WTC11 (cell line): ENCODE data around the gene GRK3. TPM values are rescaled to one million over a fixed set of nuclear protein-coding genes. Genes with fewer than 3 reads are reported as not detected.

Source experiments
- ATAC-seq: fragments of 200-7000 bp; cut with Tn5 transposase; 2 replicates; pipeline ENCODE4 v1.10.0; 2021; ENCODE audit warnings: mild to moderate bottlenecking, moderate library complexity
- CTCF ChIA-PET: fragments of 300-600 bp; sonication (Branson Sonifier 250); formaldehyde crosslinking; loops from one replicate; lab custom pipeline; 2021; ENCODE audit warnings: antibody characterized with exemption; lab: Charles Lee
- POLR2A ChIA-PET: fragments of 350-600 bp; sonication (Branson Sonifier 250); formaldehyde crosslinking; loops from one replicate; lab custom pipeline; 2021; ENCODE audit warnings: antibody characterized with exemption; lab: Charles Lee
- DNase-seq: peaks from one replicate; pipeline ENCODE4 v3.0.0; 2021; ENCODE audit warnings: low spot score
- H3K27ac Mint-ChIP-seq: 2 replicates; pipeline ENCODE4 v1.8.0; 2021; ENCODE audit warnings: mixed read lengths
- H3K27me3 Mint-ChIP-seq: 2 replicates; pipeline ENCODE4 v1.8.0; 2021; ENCODE audit warnings: low read depth, mild to moderate bottlenecking, moderate library complexity, mixed read lengths
- H3K36me3 Mint-ChIP-seq: 2 replicates; pipeline ENCODE4 v1.8.0; 2021; ENCODE audit warnings: mixed read lengths
- H3K4me1 Mint-ChIP-seq: 2 replicates; pipeline ENCODE4 v1.8.0; 2022; ENCODE audit warnings: mixed read lengths
- H3K4me3 Mint-ChIP-seq: 2 replicates; pipeline ENCODE4 v1.8.0; 2021; ENCODE audit warnings: mild to moderate bottlenecking, moderate library complexity, mixed read lengths
- H3K9me3 Mint-ChIP-seq: 2 replicates; pipeline ENCODE4 v1.8.0; 2021; ENCODE audit warnings: mixed read lengths
- ETV6 ChIP-seq: sonication (generic); formaldehyde crosslinking; IDR thresholded peaks from 2 replicates; pipeline ENCODE4 v1.8.1; 2022; ENCODE audit warnings: mild to moderate bottlenecking, missing genetic modification reagents
- JAZF1 ChIP-seq: fragments of 250-450 bp; sonication (Bioruptor Pico); IDR thresholded peaks from 2 replicates; pipeline ENCODE4 v1.9.0; 2021; ENCODE audit warnings: moderate library complexity, mild to moderate bottlenecking, inconsistent platforms
- MXD4 ChIP-seq: fragments of 250-450 bp; sonication (Bioruptor Pico); IDR thresholded peaks from 2 replicates; pipeline ENCODE4 v1.8.0; 2021; ENCODE audit warnings: mild to moderate bottlenecking, moderate library complexity, borderline replicate concordance
- MYBL2 ChIP-seq: sonication (generic); formaldehyde crosslinking; IDR thresholded peaks from 2 replicates; pipeline ENCODE4 v1.8.1; 2023; ENCODE audit warnings: mild to moderate bottlenecking, moderate library complexity, missing genetic modification reagents
- NR1H2 ChIP-seq: sonication (generic); formaldehyde crosslinking; IDR thresholded peaks from 2 replicates; pipeline ENCODE4 v1.9.0; 2021; ENCODE audit warnings: mild to moderate bottlenecking, moderate library complexity, missing genetic modification reagents
- OVOL2 ChIP-seq: fragments of 250-450 bp; sonication (Bioruptor Pico); IDR thresholded peaks from 2 replicates; pipeline ENCODE4 v1.9.0; 2021; ENCODE audit warnings: mild to moderate bottlenecking, borderline replicate concordance
- SMAD3 ChIP-seq: sonication (generic); formaldehyde crosslinking; IDR thresholded peaks from 2 replicates; pipeline ENCODE4 v1.8.0; 2022; ENCODE audit warnings: missing genetic modification reagents, mild to moderate bottlenecking, borderline replicate concordance
- SP1 ChIP-seq: sonication (generic); formaldehyde crosslinking; conservative IDR thresholded peaks from 2 replicates; pipeline ENCODE4 v1.8.1; 2022; ENCODE audit warnings: missing genetic modification reagents
- TEAD4 ChIP-seq: sonication (generic); formaldehyde crosslinking; IDR thresholded peaks from 2 replicates; pipeline ENCODE4 v1.8.0; 2022; ENCODE audit warnings: mild to moderate bottlenecking, missing genetic modification reagents
- ZNF423 ChIP-seq: fragments of 250-450 bp; sonication (Bioruptor Pico); IDR thresholded peaks from 2 replicates; pipeline ENCODE4 v2.1.2; 2022; ENCODE audit warnings: mild to moderate bottlenecking, moderate library complexity
- total RNA-seq: library from RNA; stranded (reverse); gene quantifications from 3 replicates; pipeline ENCODE4 v1.2.3, GENCODE V29; 2021
- TF ChIP-seq, protein P1 (sequence below): sonication (generic); formaldehyde crosslinking; IDR thresholded peaks from 2 replicates; pipeline ENCODE4 v1.8.0; 2023; ENCODE audit warnings: missing genetic modification reagents, mild to moderate bottlenecking, borderline replicate concordance
- TF ChIP-seq, protein P2 (sequence below): sonication (generic); formaldehyde crosslinking; IDR thresholded peaks from 2 replicates; pipeline ENCODE4 v1.8.1; 2023; ENCODE audit warnings: mild to moderate bottlenecking, missing genetic modification reagents, borderline replicate concordance
- TF ChIP-seq, protein P3 (sequence below): sonication (generic); formaldehyde crosslinking; IDR thresholded peaks from 2 replicates; pipeline ENCODE4 v1.8.0; 2022; ENCODE audit warnings: mild to moderate bottlenecking, missing genetic modification reagents
- TF ChIP-seq, protein P4 (sequence below): sonication (generic); formaldehyde crosslinking; IDR thresholded peaks from 2 replicates; pipeline ENCODE4 v1.8.1; 2022; ENCODE audit warnings: low read depth, missing genetic modification reagents, borderline replicate concordance
- TF ChIP-seq, protein P5 (sequence below): sonication (generic); formaldehyde crosslinking; IDR thresholded peaks from 2 replicates; pipeline ENCODE4 v1.8.1; 2023; ENCODE audit warnings: mild to moderate bottlenecking, missing genetic modification reagents
- TF ChIP-seq, protein P6 (sequence below): fragments of 250-450 bp; sonication (Bioruptor Pico); conservative IDR thresholded peaks from 2 replicates; pipeline ENCODE4 v1.9.0; 2021; ENCODE audit warnings: mild to moderate bottlenecking

The GRK3 gene
- total RNA-seq, 1 experiment from 2014 or later: 27.1 TPM

DNA sequence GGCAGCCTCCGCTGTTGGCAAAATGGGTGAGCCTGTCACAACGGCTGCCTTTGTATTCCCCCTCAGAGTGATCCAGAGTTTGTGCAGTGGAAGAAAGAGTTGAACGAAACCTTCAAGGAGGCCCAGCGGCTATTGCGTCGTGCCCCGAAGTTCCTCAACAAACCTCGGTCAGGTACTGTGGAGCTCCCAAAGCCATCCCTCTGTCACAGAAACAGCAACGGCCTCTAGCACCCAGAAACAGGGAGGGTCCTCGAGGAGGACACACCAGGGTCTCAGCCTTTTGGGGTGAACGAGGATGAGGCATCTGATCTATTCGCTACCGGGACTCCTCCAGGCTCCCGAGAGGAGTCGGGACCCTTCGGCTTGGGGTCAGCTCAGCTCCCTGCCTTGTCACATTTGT is 157.7 kb downstream of the GRK3 start (continued):
- TF ChIP-seq, protein P1, sequence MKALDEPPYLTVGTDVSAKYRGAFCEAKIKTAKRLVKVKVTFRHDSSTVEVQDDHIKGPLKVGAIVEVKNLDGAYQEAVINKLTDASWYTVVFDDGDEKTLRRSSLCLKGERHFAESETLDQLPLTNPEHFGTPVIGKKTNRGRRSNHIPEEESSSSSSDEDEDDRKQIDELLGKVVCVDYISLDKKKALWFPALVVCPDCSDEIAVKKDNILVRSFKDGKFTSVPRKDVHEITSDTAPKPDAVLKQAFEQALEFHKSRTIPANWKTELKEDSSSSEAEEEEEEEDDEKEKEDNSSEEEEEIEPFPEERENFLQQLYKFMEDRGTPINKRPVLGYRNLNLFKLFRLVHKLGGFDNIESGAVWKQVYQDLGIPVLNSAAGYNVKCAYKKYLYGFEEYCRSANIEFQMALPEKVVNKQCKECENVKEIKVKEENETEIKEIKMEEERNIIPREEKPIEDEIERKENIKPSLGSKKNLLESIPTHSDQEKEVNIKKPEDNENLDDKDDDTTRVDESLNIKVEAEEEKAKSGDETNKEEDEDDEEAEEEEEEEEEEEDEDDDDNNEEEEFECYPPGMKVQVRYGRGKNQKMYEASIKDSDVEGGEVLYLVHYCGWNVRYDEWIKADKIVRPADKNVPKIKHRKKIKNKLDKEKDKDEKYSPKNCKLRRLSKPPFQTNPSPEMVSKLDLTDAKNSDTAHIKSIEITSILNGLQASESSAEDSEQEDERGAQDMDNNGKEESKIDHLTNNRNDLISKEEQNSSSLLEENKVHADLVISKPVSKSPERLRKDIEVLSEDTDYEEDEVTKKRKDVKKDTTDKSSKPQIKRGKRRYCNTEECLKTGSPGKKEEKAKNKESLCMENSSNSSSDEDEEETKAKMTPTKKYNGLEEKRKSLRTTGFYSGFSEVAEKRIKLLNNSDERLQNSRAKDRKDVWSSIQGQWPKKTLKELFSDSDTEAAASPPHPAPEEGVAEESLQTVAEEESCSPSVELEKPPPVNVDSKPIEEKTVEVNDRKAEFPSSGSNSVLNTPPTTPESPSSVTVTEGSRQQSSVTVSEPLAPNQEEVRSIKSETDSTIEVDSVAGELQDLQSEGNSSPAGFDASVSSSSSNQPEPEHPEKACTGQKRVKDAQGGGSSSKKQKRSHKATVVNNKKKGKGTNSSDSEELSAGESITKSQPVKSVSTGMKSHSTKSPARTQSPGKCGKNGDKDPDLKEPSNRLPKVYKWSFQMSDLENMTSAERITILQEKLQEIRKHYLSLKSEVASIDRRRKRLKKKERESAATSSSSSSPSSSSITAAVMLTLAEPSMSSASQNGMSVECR: no peak
- TF ChIP-seq OVOL2 (CRISPR knock-in tag) (no peak), ETV6 (CRISPR knock-in tag) (no peak)
- TF ChIP-seq, protein P2, sequence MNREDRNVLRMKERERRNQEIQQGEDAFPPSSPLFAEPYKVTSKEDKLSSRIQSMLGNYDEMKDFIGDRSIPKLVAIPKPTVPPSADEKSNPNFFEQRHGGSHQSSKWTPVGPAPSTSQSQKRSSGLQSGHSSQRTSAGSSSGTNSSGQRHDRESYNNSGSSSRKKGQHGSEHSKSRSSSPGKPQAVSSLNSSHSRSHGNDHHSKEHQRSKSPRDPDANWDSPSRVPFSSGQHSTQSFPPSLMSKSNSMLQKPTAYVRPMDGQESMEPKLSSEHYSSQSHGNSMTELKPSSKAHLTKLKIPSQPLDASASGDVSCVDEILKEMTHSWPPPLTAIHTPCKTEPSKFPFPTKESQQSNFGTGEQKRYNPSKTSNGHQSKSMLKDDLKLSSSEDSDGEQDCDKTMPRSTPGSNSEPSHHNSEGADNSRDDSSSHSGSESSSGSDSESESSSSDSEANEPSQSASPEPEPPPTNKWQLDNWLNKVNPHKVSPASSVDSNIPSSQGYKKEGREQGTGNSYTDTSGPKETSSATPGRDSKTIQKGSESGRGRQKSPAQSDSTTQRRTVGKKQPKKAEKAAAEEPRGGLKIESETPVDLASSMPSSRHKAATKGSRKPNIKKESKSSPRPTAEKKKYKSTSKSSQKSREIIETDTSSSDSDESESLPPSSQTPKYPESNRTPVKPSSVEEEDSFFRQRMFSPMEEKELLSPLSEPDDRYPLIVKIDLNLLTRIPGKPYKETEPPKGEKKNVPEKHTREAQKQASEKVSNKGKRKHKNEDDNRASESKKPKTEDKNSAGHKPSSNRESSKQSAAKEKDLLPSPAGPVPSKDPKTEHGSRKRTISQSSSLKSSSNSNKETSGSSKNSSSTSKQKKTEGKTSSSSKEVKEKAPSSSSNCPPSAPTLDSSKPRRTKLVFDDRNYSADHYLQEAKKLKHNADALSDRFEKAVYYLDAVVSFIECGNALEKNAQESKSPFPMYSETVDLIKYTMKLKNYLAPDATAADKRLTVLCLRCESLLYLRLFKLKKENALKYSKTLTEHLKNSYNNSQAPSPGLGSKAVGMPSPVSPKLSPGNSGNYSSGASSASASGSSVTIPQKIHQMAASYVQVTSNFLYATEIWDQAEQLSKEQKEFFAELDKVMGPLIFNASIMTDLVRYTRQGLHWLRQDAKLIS (CRISPR knock-in tag): no peak
- TF ChIP-seq, all 79 proteins: peak for 0

DNA sequence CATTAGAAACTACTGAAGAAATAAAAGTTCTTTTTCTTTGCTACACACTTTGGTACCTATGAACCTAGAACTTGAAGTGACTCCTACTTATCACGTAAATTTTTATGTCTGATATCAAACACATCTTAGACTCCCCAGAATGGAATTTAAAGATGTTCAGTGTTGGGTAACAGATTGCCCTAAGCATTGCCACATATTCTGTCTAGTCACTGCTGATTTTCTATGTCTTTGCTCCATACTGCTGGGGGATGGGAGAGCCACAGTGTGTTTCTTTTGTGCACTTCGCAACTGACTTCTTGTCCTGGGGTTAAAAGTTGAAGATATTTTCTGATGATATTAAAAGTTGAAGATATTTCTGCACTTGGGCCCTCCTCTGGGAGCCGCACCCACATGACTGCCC is 158.2 kb downstream of the GRK3 start:
- ChIA-PET POLR2A (no interaction called here), CTCF (no interaction called here)
- ATAC-seq (no peak), DNase-seq (no peak)
- Mint-ChIP-seq H3K4me1 (peaks cover 13% of the 10 kb centered on the region), H3K9me3 (no peaks in the 10 kb centered on the region), H3K27me3 (no peaks in the 10 kb centered on the region), H3K4me3 (no peak overlapping the region), H3K36me3 (no peaks in the 10 kb centered on the region; the same call in 1 of the 2 replicates), H3K27ac (no peak overlapping the region)
- TF ChIP-seq, protein P3, sequence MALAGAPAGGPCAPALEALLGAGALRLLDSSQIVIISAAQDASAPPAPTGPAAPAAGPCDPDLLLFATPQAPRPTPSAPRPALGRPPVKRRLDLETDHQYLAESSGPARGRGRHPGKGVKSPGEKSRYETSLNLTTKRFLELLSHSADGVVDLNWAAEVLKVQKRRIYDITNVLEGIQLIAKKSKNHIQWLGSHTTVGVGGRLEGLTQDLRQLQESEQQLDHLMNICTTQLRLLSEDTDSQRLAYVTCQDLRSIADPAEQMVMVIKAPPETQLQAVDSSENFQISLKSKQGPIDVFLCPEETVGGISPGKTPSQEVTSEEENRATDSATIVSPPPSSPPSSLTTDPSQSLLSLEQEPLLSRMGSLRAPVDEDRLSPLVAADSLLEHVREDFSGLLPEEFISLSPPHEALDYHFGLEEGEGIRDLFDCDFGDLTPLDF (CRISPR knock-in tag): no peak
- TF ChIP-seq ZNF423: no peak
- TF ChIP-seq, protein P4, sequence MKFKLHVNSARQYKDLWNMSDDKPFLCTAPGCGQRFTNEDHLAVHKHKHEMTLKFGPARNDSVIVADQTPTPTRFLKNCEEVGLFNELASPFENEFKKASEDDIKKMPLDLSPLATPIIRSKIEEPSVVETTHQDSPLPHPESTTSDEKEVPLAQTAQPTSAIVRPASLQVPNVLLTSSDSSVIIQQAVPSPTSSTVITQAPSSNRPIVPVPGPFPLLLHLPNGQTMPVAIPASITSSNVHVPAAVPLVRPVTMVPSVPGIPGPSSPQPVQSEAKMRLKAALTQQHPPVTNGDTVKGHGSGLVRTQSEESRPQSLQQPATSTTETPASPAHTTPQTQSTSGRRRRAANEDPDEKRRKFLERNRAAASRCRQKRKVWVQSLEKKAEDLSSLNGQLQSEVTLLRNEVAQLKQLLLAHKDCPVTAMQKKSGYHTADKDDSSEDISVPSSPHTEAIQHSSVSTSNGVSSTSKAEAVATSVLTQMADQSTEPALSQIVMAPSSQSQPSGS (CRISPR knock-in tag): no peak
- TF ChIP-seq MXD4 (CRISPR knock-in tag): no peak
- no peak for TF ChIP-seq JAZF1 (CRISPR knock-in tag)
- TF ChIP-seq TEAD4: no peak
- TF ChIP-seq SMAD3 (CRISPR knock-in tag): no peak

DNA sequence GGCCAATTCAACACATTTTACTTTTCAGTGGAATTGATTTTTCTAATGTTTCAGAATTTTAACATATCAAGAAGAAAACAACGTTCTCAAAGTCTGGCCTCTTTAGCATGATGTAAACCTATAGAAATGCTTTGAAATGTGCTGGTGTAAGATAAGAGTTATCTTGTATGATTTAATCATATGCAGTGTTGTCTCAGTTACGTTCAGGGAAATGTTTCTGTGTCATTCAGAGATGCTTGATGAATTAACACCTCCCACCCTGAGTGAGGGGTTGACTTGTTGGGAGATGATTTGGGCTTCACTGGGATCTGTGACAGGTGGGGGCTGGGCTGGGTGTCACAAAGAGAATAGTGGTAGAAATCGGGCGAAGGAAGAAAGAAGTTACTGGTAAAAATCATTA is 161.8 kb downstream of the GRK3 start:
- POLR2A ChIA-PET: interaction anchor here (0.6 kb wide), 2 partner anchors 23 to 235 kb away, joined by 3 to 4 read pairs; no protein-coding TSS in a partner anchor
- TF ChIP-seq, protein P3 (CRISPR knock-in tag): no peak
- TF ChIP-seq MYBL2 (CRISPR knock-in tag) (no peak), NR1H2 (CRISPR knock-in tag) (no peak), SP1 (CRISPR knock-in tag) (no peak)
- TF ChIP-seq, protein P5, sequence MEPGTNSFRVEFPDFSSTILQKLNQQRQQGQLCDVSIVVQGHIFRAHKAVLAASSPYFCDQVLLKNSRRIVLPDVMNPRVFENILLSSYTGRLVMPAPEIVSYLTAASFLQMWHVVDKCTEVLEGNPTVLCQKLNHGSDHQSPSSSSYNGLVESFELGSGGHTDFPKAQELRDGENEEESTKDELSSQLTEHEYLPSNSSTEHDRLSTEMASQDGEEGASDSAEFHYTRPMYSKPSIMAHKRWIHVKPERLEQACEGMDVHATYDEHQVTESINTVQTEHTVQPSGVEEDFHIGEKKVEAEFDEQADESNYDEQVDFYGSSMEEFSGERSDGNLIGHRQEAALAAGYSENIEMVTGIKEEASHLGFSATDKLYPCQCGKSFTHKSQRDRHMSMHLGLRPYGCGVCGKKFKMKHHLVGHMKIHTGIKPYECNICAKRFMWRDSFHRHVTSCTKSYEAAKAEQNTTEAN (CRISPR knock-in tag): no peak
- TF ChIP-seq, protein P6, sequence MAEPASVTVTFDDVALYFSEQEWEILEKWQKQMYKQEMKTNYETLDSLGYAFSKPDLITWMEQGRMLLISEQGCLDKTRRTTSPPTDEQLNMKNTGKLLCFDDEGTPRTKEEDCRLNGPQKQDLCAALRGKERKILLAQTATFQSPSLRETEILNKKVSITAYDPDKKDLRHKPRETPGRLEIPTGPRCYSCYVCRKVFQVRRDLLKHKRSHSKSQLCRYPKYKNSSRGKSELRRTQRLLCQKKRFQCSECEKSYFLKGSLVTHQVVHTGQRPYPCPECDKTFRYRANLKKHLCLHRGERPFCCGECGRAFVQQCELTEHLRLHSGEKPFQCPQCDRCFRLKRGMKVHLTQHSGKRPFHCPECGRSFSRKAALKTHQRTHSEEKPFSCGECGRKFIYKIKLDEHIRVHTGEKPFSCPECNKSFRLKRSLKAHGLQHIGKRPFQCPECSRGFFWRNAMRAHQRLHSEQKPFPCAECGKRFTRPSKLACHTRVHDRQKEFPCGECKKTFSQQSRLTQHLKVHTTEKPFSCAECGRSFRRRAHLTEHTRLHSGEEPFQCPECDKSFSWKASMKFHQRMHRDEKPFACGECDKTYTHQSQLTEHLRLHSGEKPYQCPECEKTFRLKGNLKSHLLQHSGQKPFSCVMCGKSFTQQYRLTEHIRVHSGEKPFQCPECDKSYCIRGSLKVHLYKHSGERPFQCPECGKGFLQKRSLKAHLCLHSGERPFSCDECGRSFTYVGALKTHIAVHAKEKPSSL (CRISPR knock-in tag): no peak

More for the DNA sequence above, 161.8 kb downstream of the GRK3 start:
- no peaks in the 10 kb centered on the region for H3K36me3 Mint-ChIP-seq
- no peaks in the 10 kb centered on the region for H3K9me3 Mint-ChIP-seq
- no peak overlapping the region; the same call in 1 of the 2 replicates for H3K27ac Mint-ChIP-seq
- DNase-seq: no peak
- ATAC-seq: no peak
- H3K27me3 Mint-ChIP-seq: no peaks in the 10 kb centered on the region
- CTCF ChIA-PET: interaction anchor here (0.6 to 1.8 kb wide), 7 partner anchors 47 to 1098 kb away, joined by 3 to 12 read pairs (median 3); no protein-coding TSS in a partner anchor
- no peak overlapping the region for H3K4me3 Mint-ChIP-seq
- peaks cover 12% of the 10 kb centered on the region for H3K4me1 Mint-ChIP-seq
